ENCODE data around the gene HBA2.
"Not testable (repeated sequence)": the region's sequence is repeated elsewhere in the genome, so short reads cannot be mapped to it uniquely, and the experiment has no call there.

GRCh38 chr16:163139-163538 lies 9.5 kb upstream of the HBA2 start:
- not testable (repeated sequence) for TF ChIP-seq POLR2A, CTCF, EP300, POLR2AphosphoS5 (IDR thresholded peaks at IDR 0.05)

Data from sigmoid colon (tissue), 4 donors.